Measurements from ENCODE around the gene STARD9. TPM values are rescaled to one million over a fixed set of nuclear protein-coding genes. Genes with fewer than 3 reads are reported as not detected.
A peak's percentile ranks its signal among the peaks of the same experiment; 100 is the strongest.

Gene STARD9
- total and polyA plus RNA-seq, 9 of the 15 experiments (the other 6 are each of a cell fraction or from before 2014, with no cell fraction given) = 0.45 to 6.0 (median 3.6) TPM

DNA sequence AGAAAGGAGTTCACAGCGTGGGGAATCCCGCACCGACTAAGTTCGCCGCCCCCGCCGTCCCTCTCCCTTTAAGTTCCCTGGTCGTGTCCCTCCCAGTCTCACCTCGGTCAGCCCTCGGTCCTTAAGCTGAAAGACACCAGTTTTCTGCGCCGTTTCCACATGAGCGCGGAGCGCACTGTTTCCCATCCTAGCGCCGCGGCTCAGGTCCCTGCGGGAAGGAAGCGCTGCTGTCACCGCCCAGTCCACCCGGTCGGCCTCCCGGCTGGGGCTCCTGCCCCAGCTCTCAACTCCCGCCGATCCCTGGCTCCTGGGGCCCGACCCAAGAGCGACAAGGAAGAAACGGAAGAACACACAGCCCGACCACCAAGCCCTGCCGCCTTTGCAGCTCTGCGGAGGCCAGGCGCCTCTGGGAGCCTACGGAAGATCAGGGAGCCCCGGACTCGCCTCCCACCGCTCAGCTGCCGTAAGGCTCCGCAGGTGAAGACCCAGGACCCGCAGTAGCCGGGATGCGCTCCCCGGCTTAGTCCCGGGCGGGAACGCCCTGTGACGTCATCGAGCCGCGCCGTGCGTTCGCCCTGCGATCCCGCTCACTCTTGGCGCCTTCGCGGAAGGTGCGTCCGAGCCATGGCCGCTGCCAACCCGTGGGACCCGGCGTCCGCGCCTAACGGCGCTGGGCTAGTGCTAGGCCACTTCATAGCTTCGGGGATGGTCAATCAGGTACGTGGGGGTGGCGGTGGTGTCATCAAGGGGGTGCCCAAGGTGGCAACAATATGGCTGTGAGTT lies 27.0 kb upstream of the STARD9 start, which contains the start of the genes HAUS2 and LRRC57 (continued):
- TF ChIP-seq, protein P1, sequence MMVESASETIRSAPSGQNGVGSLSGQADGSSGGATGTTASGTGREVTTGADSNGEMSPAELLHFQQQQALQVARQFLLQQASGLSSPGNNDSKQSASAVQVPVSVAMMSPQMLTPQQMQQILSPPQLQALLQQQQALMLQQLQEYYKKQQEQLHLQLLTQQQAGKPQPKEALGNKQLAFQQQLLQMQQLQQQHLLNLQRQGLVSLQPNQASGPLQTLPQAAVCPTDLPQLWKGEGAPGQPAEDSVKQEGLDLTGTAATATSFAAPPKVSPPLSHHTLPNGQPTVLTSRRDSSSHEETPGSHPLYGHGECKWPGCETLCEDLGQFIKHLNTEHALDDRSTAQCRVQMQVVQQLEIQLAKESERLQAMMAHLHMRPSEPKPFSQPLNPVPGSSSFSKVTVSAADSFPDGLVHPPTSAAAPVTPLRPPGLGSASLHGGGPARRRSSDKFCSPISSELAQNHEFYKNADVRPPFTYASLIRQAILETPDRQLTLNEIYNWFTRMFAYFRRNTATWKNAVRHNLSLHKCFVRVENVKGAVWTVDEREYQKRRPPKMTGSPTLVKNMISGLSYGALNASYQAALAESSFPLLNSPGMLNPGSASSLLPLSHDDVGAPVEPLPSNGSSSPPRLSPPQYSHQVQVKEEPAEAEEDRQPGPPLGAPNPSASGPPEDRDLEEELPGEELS (CRISPR knock-in tag; IDR thresholded peaks at IDR 0.05; ENCODE audit: borderline replicate concordance) = no peak
- TF ChIP-seq CXXC5 (CRISPR knock-in tag; IDR thresholded peaks at IDR 0.05) (peak; percentile 98), RBM14 (IDR thresholded peaks at IDR 0.05; ENCODE audit: borderline replicate concordance, insufficient read depth, low read depth, low read length) (no peak), SMAD2 (IDR thresholded peaks at IDR 0.05; ENCODE audit: low read depth, low read length) (no peak), PCBP2 (IDR thresholded peaks at IDR 0.05; ENCODE audit: low read depth, low read length, poor library complexity, severe bottlenecking) (no peak), MAFF (IDR thresholded peaks at IDR 0.05; ENCODE audit: low read length) (no peak), DIDO1 (tag; IDR thresholded peaks at IDR 0.05; ENCODE audit: low read depth) (peak; percentile 76; the same call in 1 of the 2 replicates), CEBPG (CRISPR knock-in tag; IDR thresholded peaks at IDR 0.05) (0 out of 2 replicates have a peak, but pooled peaks have one; percentile 48), CEBPG (tag; conservative IDR thresholded peaks at IDR 0.05 in 1 of 2, IDR thresholded peaks at IDR 0.05 in 1 of 2) (no peak), TOE1 (IDR thresholded peaks at IDR 0.05; ENCODE audit: borderline replicate concordance) (no peak), TOE1 (CRISPR knock-in tag; IDR thresholded peaks at IDR 0.05; ENCODE audit: borderline replicate concordance, low read depth) (no peak), ZNF41 (CRISPR knock-in tag; conservative IDR thresholded peaks at IDR 0.05) (no peak), ZNF316 (IDR thresholded peaks at IDR 0.05) (no peak)
- TF ChIP-seq, protein P2, sequence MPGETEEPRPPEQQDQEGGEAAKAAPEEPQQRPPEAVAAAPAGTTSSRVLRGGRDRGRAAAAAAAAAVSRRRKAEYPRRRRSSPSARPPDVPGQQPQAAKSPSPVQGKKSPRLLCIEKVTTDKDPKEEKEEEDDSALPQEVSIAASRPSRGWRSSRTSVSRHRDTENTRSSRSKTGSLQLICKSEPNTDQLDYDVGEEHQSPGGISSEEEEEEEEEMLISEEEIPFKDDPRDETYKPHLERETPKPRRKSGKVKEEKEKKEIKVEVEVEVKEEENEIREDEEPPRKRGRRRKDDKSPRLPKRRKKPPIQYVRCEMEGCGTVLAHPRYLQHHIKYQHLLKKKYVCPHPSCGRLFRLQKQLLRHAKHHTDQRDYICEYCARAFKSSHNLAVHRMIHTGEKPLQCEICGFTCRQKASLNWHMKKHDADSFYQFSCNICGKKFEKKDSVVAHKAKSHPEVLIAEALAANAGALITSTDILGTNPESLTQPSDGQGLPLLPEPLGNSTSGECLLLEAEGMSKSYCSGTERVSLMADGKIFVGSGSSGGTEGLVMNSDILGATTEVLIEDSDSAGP (CRISPR knock-in tag; IDR thresholded peaks at IDR 0.05) = 0 out of 2 replicates have a peak, but pooled peaks have one; percentile 29
- TF ChIP-seq, protein P3, sequence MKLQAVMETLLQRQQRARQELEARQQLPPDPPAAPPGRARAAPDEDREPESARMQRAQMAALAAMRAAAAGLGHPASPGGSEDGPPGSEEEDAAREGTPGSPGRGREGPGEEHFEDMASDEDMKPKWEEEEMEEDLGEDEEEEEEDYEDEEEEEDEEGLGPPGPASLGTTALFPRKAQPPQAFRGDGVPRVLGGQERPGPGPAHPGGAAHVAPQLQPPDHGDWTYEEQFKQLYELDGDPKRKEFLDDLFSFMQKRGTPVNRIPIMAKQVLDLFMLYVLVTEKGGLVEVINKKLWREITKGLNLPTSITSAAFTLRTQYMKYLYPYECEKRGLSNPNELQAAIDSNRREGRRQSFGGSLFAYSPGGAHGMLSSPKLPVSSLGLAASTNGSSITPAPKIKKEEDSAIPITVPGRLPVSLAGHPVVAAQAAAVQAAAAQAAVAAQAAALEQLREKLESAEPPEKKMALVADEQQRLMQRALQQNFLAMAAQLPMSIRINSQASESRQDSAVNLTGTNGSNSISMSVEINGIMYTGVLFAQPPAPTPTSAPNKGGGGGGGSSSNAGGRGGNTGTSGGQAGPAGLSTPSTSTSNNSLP (IDR thresholded peaks at IDR 0.05; ENCODE audit: borderline replicate concordance, low read depth, low read length) = no peak
- TF ChIP-seq, protein P4, sequence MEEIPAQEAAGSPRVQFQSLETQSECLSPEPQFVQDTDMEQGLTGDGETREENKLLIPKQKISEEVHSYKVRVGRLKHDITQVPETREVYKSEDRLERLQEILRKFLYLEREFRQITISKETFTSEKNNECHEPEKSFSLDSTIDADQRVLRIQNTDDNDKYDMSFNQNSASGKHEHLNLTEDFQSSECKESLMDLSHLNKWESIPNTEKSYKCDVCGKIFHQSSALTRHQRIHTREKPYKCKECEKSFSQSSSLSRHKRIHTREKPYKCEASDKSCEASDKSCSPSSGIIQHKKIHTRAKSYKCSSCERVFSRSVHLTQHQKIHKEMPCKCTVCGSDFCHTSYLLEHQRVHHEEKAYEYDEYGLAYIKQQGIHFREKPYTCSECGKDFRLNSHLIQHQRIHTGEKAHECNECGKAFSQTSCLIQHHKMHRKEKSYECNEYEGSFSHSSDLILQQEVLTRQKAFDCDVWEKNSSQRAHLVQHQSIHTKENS (CRISPR knock-in tag; IDR thresholded peaks at IDR 0.05) = no peak
- TF ChIP-seq, protein P5, sequence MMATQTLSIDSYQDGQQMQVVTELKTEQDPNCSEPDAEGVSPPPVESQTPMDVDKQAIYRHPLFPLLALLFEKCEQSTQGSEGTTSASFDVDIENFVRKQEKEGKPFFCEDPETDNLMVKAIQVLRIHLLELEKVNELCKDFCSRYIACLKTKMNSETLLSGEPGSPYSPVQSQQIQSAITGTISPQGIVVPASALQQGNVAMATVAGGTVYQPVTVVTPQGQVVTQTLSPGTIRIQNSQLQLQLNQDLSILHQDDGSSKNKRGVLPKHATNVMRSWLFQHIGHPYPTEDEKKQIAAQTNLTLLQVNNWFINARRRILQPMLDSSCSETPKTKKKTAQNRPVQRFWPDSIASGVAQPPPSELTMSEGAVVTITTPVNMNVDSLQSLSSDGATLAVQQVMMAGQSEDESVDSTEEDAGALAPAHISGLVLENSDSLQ (IDR thresholded peaks at IDR 0.05) = no peak
